Thyroid gland (tissue), 4 donors: ENCODE measurements around the gene PIGU. TPM values are rescaled to one million over a fixed set of nuclear protein-coding genes. Genes with fewer than 3 reads are reported as not detected.

Experiments
- DNase-seq, 2 donors: peaks; one replicate each; pipeline ENCODE4 v3.0.0-alpha.2; 2019
- H3K27ac ChIP-seq, 3 donors: fragments of 200-600 bp; sonication (generic); 1 replicate in 2 of 3; 2 replicates in 1 of 3; pipeline ENCODE4 v1.5.1; 2016 to 2019; ENCODE audit warnings: mild to moderate bottlenecking in 1 of 3, moderate library complexity in 1 of 3
- H3K27me3 ChIP-seq: fragments of 200-600 bp; sonication (generic); one replicate; pipeline ENCODE4 v1.5.1; 2019
- H3K36me3 ChIP-seq, 2 donors: fragments of 200-600 bp; sonication (generic); one replicate each; pipeline ENCODE4 v1.5.1; 2016 to 2019
- H3K4me1 ChIP-seq, 2 donors: fragments of 200-600 bp; sonication (generic); one replicate each; pipeline ENCODE4 v1.5.1; 2017 to 2019
- H3K4me3 ChIP-seq, 3 donors: fragments of 200-600 bp; sonication (generic); replicated peaks in 1 of 3; 1 replicate in 2 of 3; 2 replicates in 1 of 3; pipeline ENCODE4 v1.5.1; 2016; ENCODE audit warnings: mild to moderate bottlenecking in 1 of 3
- H3K9me3 ChIP-seq: fragments of 200-600 bp; sonication (generic); one replicate; pipeline ENCODE4 v1.5.1; 2017
- POLR2A ChIP-seq, 2 donors: fragments of 450-650 bp; IDR thresholded peaks; one replicate each; pipeline ENCODE4 v1.6.1; 2017; ENCODE audit warnings: antibody characterized with exemption in 2 of 2, mild to moderate bottlenecking in 2 of 2, moderate library complexity in 1 of 2
- WGBS, 2 donors: methylation state at CpG; one replicate each; pipeline ENCODE4 v1.1.5; 2017; 5-methylcytosine and 5-hydroxymethylcytosine counted together
- intact Hi-C: fragments of 100-400 bp; cut with DNase I; formaldehyde crosslinking; loops from one replicate; pipeline ENCODE4 v1.15.1; 2023
- total RNA-seq, 4 donors: library from RNA; depleted of rRNA; stranded (reverse); fragments of >200 nt; gene quantifications; one replicate each; pipeline ENCODE4 v1.2.3, GENCODE V29; 2016
- TF ChIP-seq, protein P1 (sequence below), 6 experiments: fragments of 200-600 bp in 3 of 6; fragments of 450-650 bp in 3 of 6; sonication (generic) in 3 of 6; IDR thresholded peaks; one replicate each; pipeline ENCODE4 v1.5.1; 2016 to 2019; ENCODE audit warnings: antibody characterized with exemption in 6 of 6, mild to moderate bottlenecking in 2 of 6, inconsistent platforms in 1 of 6, moderate library complexity in 1 of 6

The PIGU gene
- total RNA-seq, 4 donors from 2014 or later: 12.1 to 25.8 (median 18.0) TPM

DNA sequence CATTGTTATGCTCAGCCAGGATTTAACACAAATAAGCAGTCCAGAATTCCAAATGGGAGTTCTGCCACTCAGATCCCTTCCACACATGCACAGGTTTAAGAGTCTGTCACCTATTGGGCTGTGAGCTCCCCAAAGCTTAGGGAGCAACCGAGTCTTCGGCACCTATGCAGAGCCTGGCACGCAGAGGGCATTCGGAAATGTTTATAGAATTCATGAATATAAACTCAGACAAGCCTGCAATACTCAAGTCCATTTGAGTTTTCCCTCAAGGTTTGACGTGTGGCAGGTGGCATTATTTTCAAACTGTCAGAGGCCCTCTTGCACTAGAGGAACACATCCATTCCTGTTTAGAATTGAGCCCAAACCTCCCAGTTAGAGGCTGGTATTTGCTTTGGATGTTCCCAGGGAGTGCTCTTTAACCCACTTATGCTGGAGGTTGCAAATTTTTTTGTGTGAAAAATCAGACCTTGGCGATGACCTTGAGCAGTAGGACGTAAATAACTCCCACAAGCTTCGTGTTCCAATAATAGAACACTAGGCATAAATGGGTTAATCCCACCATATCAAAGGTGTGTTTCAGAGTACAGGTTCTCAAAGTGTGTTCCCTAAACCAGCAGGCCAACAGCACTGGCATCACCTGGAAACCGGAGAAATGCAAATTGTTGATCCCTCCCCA, 90.3 kb downstream of the PIGU start:
- H3K4me3 ChIP-seq: no peak overlapping the region
- peaks cover 0 to 4% of the 10 kb centered on the region in 2 donors for H3K4me1 ChIP-seq
- H3K36me3 ChIP-seq: no peaks in the 10 kb centered on the region
- intact Hi-C loops: no loop called here
- 93 to 98% methylated on average over 9 of the region's 9 CpGs for WGBS, 2 donors
- no peaks in the 10 kb centered on the region for H3K27me3 ChIP-seq
- TF ChIP-seq POLR2A (IDR thresholded peaks at IDR 0.05): no peak
- TF ChIP-seq, protein P1, sequence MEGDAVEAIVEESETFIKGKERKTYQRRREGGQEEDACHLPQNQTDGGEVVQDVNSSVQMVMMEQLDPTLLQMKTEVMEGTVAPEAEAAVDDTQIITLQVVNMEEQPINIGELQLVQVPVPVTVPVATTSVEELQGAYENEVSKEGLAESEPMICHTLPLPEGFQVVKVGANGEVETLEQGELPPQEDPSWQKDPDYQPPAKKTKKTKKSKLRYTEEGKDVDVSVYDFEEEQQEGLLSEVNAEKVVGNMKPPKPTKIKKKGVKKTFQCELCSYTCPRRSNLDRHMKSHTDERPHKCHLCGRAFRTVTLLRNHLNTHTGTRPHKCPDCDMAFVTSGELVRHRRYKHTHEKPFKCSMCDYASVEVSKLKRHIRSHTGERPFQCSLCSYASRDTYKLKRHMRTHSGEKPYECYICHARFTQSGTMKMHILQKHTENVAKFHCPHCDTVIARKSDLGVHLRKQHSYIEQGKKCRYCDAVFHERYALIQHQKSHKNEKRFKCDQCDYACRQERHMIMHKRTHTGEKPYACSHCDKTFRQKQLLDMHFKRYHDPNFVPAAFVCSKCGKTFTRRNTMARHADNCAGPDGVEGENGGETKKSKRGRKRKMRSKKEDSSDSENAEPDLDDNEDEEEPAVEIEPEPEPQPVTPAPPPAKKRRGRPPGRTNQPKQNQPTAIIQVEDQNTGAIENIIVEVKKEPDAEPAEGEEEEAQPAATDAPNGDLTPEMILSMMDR (IDR thresholded peaks at IDR 0.05): no peak
- no peak overlapping the region for H3K27ac ChIP-seq
- no peaks in the 10 kb centered on the region for H3K9me3 ChIP-seq
- DNase-seq: no peak

- no peak overlapping the region for H3K27ac ChIP-seq
These were observed 91.9 kb downstream of the PIGU start for GRCh38 chr20:34585019-34585418.

DNA sequence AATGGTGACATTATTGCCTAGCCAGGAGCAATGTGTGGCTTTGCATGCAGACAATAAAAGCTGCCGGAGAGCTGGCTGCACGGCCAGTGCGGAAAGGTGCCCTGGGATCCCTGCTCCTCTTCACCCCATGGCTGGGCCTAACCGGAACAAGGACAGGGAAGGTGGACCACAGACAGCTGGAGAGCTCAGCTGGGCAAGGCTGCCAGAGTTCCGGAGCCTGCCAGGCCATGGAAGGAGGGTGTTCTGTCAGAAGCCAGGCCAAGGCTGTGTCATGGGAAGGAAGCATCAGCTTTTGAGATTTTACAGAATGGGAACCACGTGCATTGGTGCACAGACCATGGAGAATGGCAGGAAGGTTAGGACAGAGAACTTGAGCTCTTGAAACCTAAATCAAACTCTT, 93.3 kb downstream of the PIGU start:
- TF ChIP-seq POLR2A (IDR thresholded peaks at IDR 0.05): no peak
- TF ChIP-seq, protein P1 (IDR thresholded peaks at IDR 0.05): no peak
- H3K4me1 ChIP-seq: peaks cover 0 to 15% of the 10 kb centered on the region in 2 donors
- intact Hi-C loops: no loop called here

More at GRCh38 chr20:34585019-34585418, 91.9 kb downstream of the PIGU start:
- Histone ChIP-seq H3K4me1 (peaks cover 0 to 10% of the 10 kb centered on the region in 2 donors), H3K4me3 (no peak overlapping the region), H3K36me3 (no peaks in the 10 kb centered on the region), H3K9me3 (no peaks in the 10 kb centered on the region), H3K27me3 (no peaks in the 10 kb centered on the region)
- intact Hi-C loops: no loop called here
- TF ChIP-seq, protein P1 (IDR thresholded peaks at IDR 0.05): no peak
- TF ChIP-seq POLR2A (IDR thresholded peaks at IDR 0.05): no peak
- WGBS, 2 donors: 100% methylated on average over 3 to 5 of the region's 5 CpGs
- DNase-seq: no peak

GRCh38 chr20:34582911-34583310, 94.0 kb downstream of the PIGU start:
- Histone ChIP-seq H3K27me3 (no peaks in the 10 kb centered on the region), H3K4me3 (no peak overlapping the region), H3K4me1 (peaks cover 0 to 15% of the 10 kb centered on the region in 2 donors), H3K36me3 (no peaks in the 10 kb centered on the region), H3K27ac (no peak overlapping the region), H3K9me3 (no peaks in the 10 kb centered on the region)
- TF ChIP-seq, protein P1 (IDR thresholded peaks at IDR 0.05): no peak
- TF ChIP-seq POLR2A (IDR thresholded peaks at IDR 0.05): no peak
- WGBS, 2 donors: 87 to 93% methylated on average over 4 of the region's 4 CpGs
- DNase-seq: no peak
- intact Hi-C loops: no loop called here

More for the DNA sequence above, 93.3 kb downstream of the PIGU start:
- H3K9me3 ChIP-seq: no peaks in the 10 kb centered on the region
- 89 to 96% methylated on average over 6 of the region's 6 CpGs for WGBS, 2 donors
- DNase-seq: no peak
- H3K27me3 ChIP-seq: no peaks in the 10 kb centered on the region
- no peak overlapping the region for H3K4me3 ChIP-seq
- no peaks in the 10 kb centered on the region for H3K36me3 ChIP-seq
- H3K27ac ChIP-seq: no peak overlapping the region

- intact Hi-C loops: no loop called here
- Histone ChIP-seq H3K27me3 (no peaks in the 10 kb centered on the region), H3K27ac (peak overlapping the region in 1 of 3 donors; percentile 52), H3K4me3 (no peak overlapping the region), H3K4me1 (peaks cover 0 to 15% of the 10 kb centered on the region in 2 donors), H3K9me3 (no peaks in the 10 kb centered on the region), H3K36me3 (no peaks in the 10 kb centered on the region)
- TF ChIP-seq, protein P1 (IDR thresholded peaks at IDR 0.05): no peak
- TF ChIP-seq POLR2A (IDR thresholded peaks at IDR 0.05): no peak
- no peak for DNase-seq
- 85 to 86% methylated on average over 4 of the region's 4 CpGs for WGBS, 2 donors
These were observed 94.7 kb downstream of the PIGU start for GRCh38 chr20:34582221-34582620.
